ENCODE data around the gene IP6K1. TPM values are rescaled to one million over a fixed set of nuclear protein-coding genes. Genes with fewer than 3 reads are reported as not detected.

The IP6K1 gene
- total and polyA plus RNA-seq, 11 donors = 8.9 to 36.6 (median 20.4) TPM

DNA sequence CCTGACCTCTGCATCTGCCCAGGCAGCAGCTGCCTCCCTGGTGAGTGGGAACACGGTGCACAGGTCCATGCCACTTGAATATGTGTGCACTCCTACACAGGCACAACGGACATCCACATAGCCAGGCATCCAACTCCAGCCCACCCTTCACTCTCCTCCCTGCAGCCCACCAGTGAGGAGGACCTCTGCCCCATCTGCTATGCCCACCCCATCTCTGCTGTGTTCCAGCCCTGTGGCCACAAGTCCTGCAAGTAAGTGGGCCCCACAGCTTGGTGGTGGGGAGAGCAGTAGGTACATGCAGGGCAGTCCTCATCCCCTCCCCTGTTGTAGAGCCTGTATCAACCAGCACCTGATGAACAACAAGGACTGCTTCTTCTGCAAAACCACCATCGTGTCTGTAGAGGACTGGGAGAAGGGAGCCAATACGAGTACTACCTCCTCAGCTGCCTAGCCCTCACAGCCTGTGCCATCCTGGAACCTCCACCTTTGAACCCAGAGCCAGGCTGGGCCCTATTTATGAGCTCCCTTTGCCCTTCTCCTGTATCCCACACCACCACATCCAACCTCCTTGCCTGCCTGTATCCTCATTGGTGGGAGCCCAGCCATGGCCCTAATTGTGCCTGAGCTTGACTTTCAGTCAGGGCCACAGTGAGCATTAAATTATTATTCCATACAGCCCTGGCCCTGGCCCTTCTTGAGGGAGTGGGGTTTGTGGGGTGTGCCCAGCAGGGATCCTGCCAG, 65.3 kb downstream of the IP6K1 start:
- Histone ChIP-seq H3K4me1 (peaks cover 13 to 44% (median 28%) of the 10 kb centered on the region in 12 donors), H3K9me3 (no peaks in the 10 kb centered on the region), H3K36me3 (peaks cover 0 to 41% (median 33%) of the 10 kb centered on the region in 9 donors), H3K27me3 (no peaks in the 10 kb centered on the region), H3K27ac (no peak overlapping the region), H3K4me3 (no peak overlapping the region)
- ATAC-seq (no peak), DNase-seq (peak in 2 of 5 donors; percentile 21 to 23)
- 37 to 73% (median 70%) methylated on average over 3 to 4 of the region's 4 CpGs for WGBS, 4 donors
- intact Hi-C loops (cut with DNase I) = loop anchor here in 3 of 10 donors (5.0 kb wide), 2 partner anchors 66 to 181 kb away; partner anchors contain the start of genes IP6K1 (in 2 of the 3) and MST1R (in 1 of the 3)
- TF ChIP-seq, protein P1, sequence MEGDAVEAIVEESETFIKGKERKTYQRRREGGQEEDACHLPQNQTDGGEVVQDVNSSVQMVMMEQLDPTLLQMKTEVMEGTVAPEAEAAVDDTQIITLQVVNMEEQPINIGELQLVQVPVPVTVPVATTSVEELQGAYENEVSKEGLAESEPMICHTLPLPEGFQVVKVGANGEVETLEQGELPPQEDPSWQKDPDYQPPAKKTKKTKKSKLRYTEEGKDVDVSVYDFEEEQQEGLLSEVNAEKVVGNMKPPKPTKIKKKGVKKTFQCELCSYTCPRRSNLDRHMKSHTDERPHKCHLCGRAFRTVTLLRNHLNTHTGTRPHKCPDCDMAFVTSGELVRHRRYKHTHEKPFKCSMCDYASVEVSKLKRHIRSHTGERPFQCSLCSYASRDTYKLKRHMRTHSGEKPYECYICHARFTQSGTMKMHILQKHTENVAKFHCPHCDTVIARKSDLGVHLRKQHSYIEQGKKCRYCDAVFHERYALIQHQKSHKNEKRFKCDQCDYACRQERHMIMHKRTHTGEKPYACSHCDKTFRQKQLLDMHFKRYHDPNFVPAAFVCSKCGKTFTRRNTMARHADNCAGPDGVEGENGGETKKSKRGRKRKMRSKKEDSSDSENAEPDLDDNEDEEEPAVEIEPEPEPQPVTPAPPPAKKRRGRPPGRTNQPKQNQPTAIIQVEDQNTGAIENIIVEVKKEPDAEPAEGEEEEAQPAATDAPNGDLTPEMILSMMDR (IDR thresholded peaks at IDR 0.05) = no peak
- no peak for TF ChIP-seq POLR2A (IDR thresholded peaks at IDR 0.05)

DNA sequence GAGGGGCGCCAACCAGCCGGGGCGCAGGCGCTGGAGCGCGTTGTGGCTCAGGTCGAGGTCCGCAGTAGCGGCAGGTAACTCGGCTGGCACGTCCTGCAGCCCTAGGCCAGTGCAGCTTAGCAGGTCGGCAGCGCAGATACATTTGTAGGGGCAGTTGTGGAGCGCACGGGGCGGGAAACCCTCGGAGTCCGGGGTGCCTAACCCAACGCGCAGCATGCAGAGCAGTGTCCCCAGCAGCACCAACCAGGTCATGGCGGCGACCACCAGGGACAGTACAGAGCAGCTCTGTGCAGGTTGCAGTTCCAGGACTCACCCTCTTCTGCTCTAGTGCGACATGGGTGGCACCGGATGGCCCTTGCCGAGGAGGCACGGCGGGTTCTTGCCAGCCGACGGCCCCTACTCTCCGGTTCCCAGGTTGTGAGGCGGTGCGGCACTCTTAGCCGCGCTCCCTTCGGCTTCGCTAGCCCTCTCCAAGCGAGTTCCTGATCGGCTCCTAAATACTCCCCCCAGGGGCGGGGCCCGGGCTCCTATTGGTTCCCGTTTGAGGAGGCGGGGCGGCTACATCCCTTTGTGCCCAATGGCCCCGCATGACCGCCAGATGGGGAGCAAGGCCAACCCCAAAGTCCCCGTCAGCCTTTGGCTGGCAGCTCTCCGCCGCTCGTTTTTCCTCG, 67.0 kb downstream of the IP6K1 start, which contains the start of gene AMIGO3:
AMIGO3 (minus strand) TSS at position 471 of the 671 bp plus-strand sequence; CDS start at position 252, 219 bp downstream.
- Histone ChIP-seq H3K27ac (peak within 1 kb of the TSS in 10 of 12 donors; percentile 24 to 79 (median 66)), H3K9me3 (no peaks in the 10 kb centered on the region), H3K4me3 (peak within 1 kb of the TSS; percentile 29 to 72 (median 63)), H3K36me3 (peaks cover 0 to 46% (median 36%) of the 10 kb centered on the region in 9 donors), H3K27me3 (no peaks in the 10 kb centered on the region), H3K4me1 (peaks cover 13 to 37% (median 23%) of the 10 kb centered on the region in 12 donors)
- ATAC-seq (peak; percentile 71 to 87 (median 79)), DNase-seq (peak; percentile 95 to 99 (median 97))
- TF ChIP-seq, protein P1 (IDR thresholded peaks at IDR 0.05) = peak; percentile 8 to 69 (median 54)
- peak; percentile 7 to 96 for TF ChIP-seq POLR2A (IDR thresholded peaks at IDR 0.05)
- 0 to 2% (median 1%) methylated on average over 19 to 50 of the region's 50 CpGs for WGBS, 4 donors
- intact Hi-C loops (cut with DNase I) = loop anchor here in 2 of 10 donors (10.0 kb wide), 2 partner anchors 115 to 185 kb away; partner anchors contain the start of gene MST1R (in 1 of the 2)

DNA sequence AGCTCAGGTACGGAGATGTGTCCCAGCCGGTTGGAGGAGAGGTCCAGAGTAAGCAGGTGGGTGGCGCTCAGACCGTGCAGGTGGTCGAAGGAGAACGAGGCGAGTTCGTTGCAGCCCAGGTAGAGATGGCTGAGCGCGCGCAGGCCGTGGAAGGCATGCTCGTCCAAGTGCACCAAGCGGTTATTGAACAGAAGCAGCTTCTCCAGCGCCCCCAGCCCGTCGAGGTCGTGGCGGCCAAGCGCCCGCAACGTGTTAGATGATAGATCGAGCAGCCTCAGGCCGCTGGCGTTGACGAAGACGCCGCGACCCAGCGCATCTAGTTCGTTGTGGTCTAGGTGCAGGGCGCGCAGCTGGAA, 67.5 kb downstream of the IP6K1 start:
- no peak for TF ChIP-seq POLR2A (IDR thresholded peaks at IDR 0.05)
- DNase-seq (peak in 1 of 5 donors; percentile 61), ATAC-seq (peak in 1 of 4 donors; percentile 0)
- H3K4me1 ChIP-seq = peaks cover 13 to 36% (median 21%) of the 10 kb centered on the region in 12 donors
- WGBS, 4 donors = 11 to 17% (median 13%) methylated on average over 33 of the region's 33 CpGs
- intact Hi-C loops (cut with DNase I) = loop anchor here in 2 of 10 donors (10.0 kb wide), 2 partner anchors 116 to 186 kb away; partner anchors contain the start of gene MST1R (in 1 of the 2)
- H3K4me3 ChIP-seq = peak overlapping the region; percentile 29 to 72 (median 63)
- peak overlapping the region in 3 of 12 donors; percentile 60 to 72 (median 64) for H3K27ac ChIP-seq
- peaks cover 0 to 52% (median 38%) of the 10 kb centered on the region in 9 donors for H3K36me3 ChIP-seq
- no peaks in the 10 kb centered on the region for H3K27me3 ChIP-seq
- H3K9me3 ChIP-seq = no peaks in the 10 kb centered on the region

DNA sequence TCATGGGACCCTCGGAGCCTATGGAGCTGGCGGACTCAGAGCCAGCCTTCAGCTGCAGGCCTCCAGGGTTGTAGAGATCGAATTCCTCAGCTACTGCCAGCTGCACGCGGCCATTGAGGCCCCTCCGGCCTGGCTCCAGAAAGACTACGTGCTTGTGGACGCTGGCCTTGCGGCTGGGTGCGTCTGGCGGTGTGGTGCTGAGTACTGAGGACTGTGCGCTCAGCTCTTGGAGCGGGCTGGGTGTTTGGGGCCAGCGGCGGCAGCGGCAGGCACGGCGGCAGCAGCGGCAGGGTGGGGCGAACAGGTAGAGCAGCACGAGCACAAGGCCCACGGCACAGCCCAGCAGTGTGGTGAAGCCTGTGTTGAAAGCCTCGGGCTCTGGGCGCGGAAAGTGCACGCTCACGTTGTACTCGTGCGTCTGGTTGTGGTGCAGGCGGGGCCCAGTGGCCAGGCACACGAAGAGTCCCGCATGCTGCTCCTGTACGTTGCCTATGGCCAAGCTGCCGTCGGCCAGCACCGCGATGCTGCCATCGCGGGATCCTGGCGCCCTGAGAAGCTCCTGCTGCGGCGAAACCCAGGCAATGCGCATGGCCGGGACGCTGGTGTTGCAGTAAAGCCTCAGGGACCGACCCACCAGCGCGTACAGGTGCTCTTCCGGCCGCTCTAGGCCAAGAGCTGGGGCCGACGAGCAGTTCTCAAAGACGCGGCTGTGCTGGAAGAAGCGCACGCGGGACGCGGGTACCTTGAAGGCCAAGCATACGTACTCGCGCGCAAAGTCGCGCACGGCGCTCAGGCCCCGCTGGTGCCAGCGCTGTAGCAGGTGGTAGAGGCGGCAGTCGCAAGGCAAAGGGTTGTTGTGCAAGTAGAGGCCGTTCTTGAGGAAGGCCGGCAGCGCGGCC, 68.1 kb downstream of the IP6K1 start:
- intact Hi-C loops (cut with DNase I) = loop anchor here in 2 of 10 donors (10.0 kb wide), 2 partner anchors 117 to 187 kb away; partner anchors contain the start of gene MST1R (in 1 of the 2)
- Histone ChIP-seq H3K4me1 (peaks cover 13 to 35% (median 20%) of the 10 kb centered on the region in 12 donors), H3K4me3 (peak overlapping the region in 8 of 12 donors; percentile 47 to 72 (median 64)), H3K27me3 (no peaks in the 10 kb centered on the region), H3K36me3 (peaks cover 2 to 56% (median 38%) of the 10 kb centered on the region in 9 donors), H3K27ac (no peak overlapping the region), H3K9me3 (no peaks in the 10 kb centered on the region)
- ATAC-seq (no peak), DNase-seq (peak in 3 of 5 donors; percentile 23 to 63 (median 35))
- WGBS, 4 donors = 64 to 80% (median 73%) methylated on average over 50 to 75 of the region's 75 CpGs
- TF ChIP-seq, protein P1 (IDR thresholded peaks at IDR 0.05) = no peak
- no peak for TF ChIP-seq POLR2A (IDR thresholded peaks at IDR 0.05)
